ENCODE results near the gene POLA2. TPM values are rescaled to one million over a fixed set of nuclear protein-coding genes. Genes with fewer than 3 reads are reported as not detected.

Gene POLA2
- total RNA-seq, 1 experiment from 2014 or later: 8.9 TPM

- no peaks in the 10 kb centered on the region for H3K27me3 ChIP-seq
- no peaks in the 10 kb centered on the region for H3K9me3 ChIP-seq
- peak; percentile 98 for DNase-seq
- peaks cover 11% of the 10 kb centered on the region for H3K36me3 ChIP-seq
- H3K4me3 ChIP-seq: no peak overlapping the region
Measured at GRCh38 chr11:65311170-65311678, 49.5 kb downstream of the POLA2 start.

- Histone ChIP-seq H3K4me3 (peak within 1 kb of the TSS; percentile 96), H3K9me3 (no peaks in the 10 kb centered on the region), H3K36me3 (peaks cover 18% of the 10 kb centered on the region), H3K27me3 (no peaks in the 10 kb centered on the region)
- DNase-seq: peak; percentile 88
Measured at GRCh38 chr11:65314501-65315203, 52.9 kb downstream of the POLA2 start, which contains the start of gene CDC42EP2. CDC42EP2 (plus strand) TSS chr11:65314866; CDS start chr11:65320899, 6,033 bp downstream.

- Histone ChIP-seq H3K4me3 (peak overlapping the region; percentile 96), H3K9me3 (no peaks in the 10 kb centered on the region), H3K36me3 (peaks cover 25% of the 10 kb centered on the region), H3K27me3 (no peaks in the 10 kb centered on the region)
- peak; percentile 83 for DNase-seq
Measured at GRCh38 chr11:65315204-65315865, 53.6 kb downstream of the POLA2 start.

- no peaks in the 10 kb centered on the region for H3K9me3 ChIP-seq
- no peak for DNase-seq
- H3K36me3 ChIP-seq: peaks cover 30% of the 10 kb centered on the region
- H3K4me3 ChIP-seq: peak overlapping the region; percentile 96
- H3K27me3 ChIP-seq: no peaks in the 10 kb centered on the region
Measured at GRCh38 chr11:65315866-65316226, 54.1 kb downstream of the POLA2 start.

- no peaks in the 10 kb centered on the region for H3K9me3 ChIP-seq
- H3K27me3 ChIP-seq: no peaks in the 10 kb centered on the region
- peak overlapping the region; percentile 96 for H3K4me3 ChIP-seq
- DNase-seq: peak; percentile 96
- peaks cover 36% of the 10 kb centered on the region for H3K36me3 ChIP-seq
Measured at GRCh38 chr11:65316227-65317024, 54.7 kb downstream of the POLA2 start.

- Histone ChIP-seq H3K36me3 (peaks cover 43% of the 10 kb centered on the region), H3K27me3 (no peaks in the 10 kb centered on the region), H3K9me3 (no peaks in the 10 kb centered on the region), H3K4me3 (peak overlapping the region; percentile 96)
- DNase-seq: peak; percentile 92
Measured at GRCh38 chr11:65317025-65317786, 55.4 kb downstream of the POLA2 start.

- no peak for DNase-seq
- H3K27me3 ChIP-seq: no peaks in the 10 kb centered on the region
- no peaks in the 10 kb centered on the region for H3K9me3 ChIP-seq
- peaks cover 62% of the 10 kb centered on the region for H3K36me3 ChIP-seq
- no peak overlapping the region for H3K4me3 ChIP-seq
Measured at GRCh38 chr11:65320386-65321075, 58.8 kb downstream of the POLA2 start.

GRCh38 chr11:65321076-65321475 is 59.3 kb downstream of the POLA2 start:
- no peak for DNase-seq
- Histone ChIP-seq H3K9me3 (no peaks in the 10 kb centered on the region), H3K36me3 (peaks cover 57% of the 10 kb centered on the region), H3K4me3 (no peak overlapping the region), H3K27me3 (no peaks in the 10 kb centered on the region)

GRCh38 chr11:65321828-65322485 is 60.2 kb downstream of the POLA2 start:
- Histone ChIP-seq H3K27me3 (no peaks in the 10 kb centered on the region), H3K36me3 (peaks cover 55% of the 10 kb centered on the region), H3K9me3 (no peaks in the 10 kb centered on the region), H3K4me3 (no peak overlapping the region)
- DNase-seq: no peak

- DNase-seq: no peak
- Histone ChIP-seq H3K27me3 (no peaks in the 10 kb centered on the region), H3K36me3 (peaks cover 55% of the 10 kb centered on the region)
Measured at GRCh38 chr11:65323813-65324212, 62.1 kb downstream of the POLA2 start.

GRCh38 chr11:65325435-65325834 is 63.7 kb downstream of the POLA2 start:
- Histone ChIP-seq H3K4me3 (no peak overlapping the region), H3K27me3 (no peaks in the 10 kb centered on the region), H3K9me3 (no peaks in the 10 kb centered on the region), H3K36me3 (peaks cover 41% of the 10 kb centered on the region)
- no peak for DNase-seq

More at GRCh38 chr11:65323813-65324212, 62.1 kb downstream of the POLA2 start:
- H3K4me3 ChIP-seq: no peak overlapping the region
- H3K9me3 ChIP-seq: no peaks in the 10 kb centered on the region

- no peak for DNase-seq
- Histone ChIP-seq H3K27me3 (no peaks in the 10 kb centered on the region), H3K9me3 (no peaks in the 10 kb centered on the region), H3K4me3 (no peak overlapping the region), H3K36me3 (peaks cover 25% of the 10 kb centered on the region)
Measured at GRCh38 chr11:65327021-65327420, 65.3 kb downstream of the POLA2 start.

GRCh38 chr11:65329478-65329877 is 67.7 kb downstream of the POLA2 start:
- no peaks in the 10 kb centered on the region for H3K9me3 ChIP-seq
- no peak for DNase-seq
- H3K27me3 ChIP-seq: no peaks in the 10 kb centered on the region
- peaks cover 2% of the 10 kb centered on the region for H3K36me3 ChIP-seq
- H3K4me3 ChIP-seq: no peak overlapping the region

- Histone ChIP-seq H3K4me3 (no peak overlapping the region), H3K36me3 (no peaks in the 10 kb centered on the region), H3K9me3 (no peaks in the 10 kb centered on the region), H3K27me3 (no peaks in the 10 kb centered on the region)
- DNase-seq: peak; percentile 72
Measured at GRCh38 chr11:65329944-65330403, 68.2 kb downstream of the POLA2 start.

GRCh38 chr11:65330544-65330943 is 68.8 kb downstream of the POLA2 start:
- no peak for DNase-seq
- Histone ChIP-seq H3K4me3 (no peak overlapping the region), H3K27me3 (no peaks in the 10 kb centered on the region), H3K9me3 (no peaks in the 10 kb centered on the region), H3K36me3 (peaks cover 3% of the 10 kb centered on the region)

All from MG63 (cell line).